ENCODE results near the gene DNMBP.
"Not testable (repeated sequence)": the region's sequence is repeated elsewhere in the genome, so short reads cannot be mapped to it uniquely, and the experiment has no call there.

The DNMBP gene

GRCh38 chr10:99983280-99983988 lies 26.3 kb downstream of the DNMBP start:
- DNase-seq: no peak

DNA sequence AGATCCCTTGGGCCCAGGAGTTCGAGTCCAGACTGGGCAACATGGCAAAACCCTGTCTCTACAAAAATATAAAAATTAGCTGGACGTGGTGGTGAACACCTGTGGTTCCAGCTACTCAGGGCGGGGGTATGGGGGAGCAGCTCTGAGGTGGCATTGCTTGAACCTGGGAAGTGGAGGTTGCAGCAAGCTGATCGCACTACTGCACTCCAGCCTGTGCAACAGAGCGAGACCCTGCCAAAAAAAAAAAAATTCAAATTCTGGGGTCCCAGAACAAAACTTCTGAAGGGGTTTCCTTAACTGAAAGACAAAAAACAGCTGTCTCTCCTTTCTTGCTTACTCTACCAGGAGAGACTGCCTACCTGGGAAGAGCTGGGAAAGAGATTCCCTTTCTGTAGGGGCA lies 27.0 kb downstream of the DNMBP start:
- DNase-seq: no peak

DNA sequence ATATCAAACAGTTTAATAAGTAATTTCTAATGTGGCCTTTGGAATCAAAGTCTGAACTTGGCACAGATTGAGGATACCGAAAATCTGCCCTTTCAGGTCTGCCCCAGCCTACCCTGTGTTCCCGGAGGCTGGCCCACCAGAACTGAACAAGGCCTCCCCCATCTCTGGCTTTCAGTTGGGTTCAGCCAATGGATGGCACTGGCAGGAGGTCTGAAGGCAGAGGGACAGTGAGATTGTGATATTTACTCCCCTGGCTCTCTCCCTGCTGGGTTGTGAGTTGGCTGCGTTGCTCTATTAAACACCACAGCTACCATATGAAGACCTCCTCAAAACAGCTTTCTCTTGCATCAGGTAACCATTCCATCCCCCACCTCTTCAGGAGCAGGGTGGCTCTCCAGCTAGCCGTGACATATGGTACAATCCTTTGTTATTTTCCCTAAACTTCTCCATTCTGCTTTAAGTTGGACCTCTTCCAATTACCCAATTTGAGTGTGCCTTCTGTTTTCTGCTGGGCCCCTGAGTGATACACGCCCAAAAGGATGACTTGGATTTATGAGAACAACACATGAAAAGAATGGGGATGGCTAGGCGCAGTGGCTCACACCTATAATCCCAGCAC lies 28.1 kb downstream of the DNMBP start:
- no peak for DNase-seq

GRCh38 chr10:99979066-99979685 lies 30.6 kb downstream of the DNMBP start:
- DNase-seq: no peak

DNA sequence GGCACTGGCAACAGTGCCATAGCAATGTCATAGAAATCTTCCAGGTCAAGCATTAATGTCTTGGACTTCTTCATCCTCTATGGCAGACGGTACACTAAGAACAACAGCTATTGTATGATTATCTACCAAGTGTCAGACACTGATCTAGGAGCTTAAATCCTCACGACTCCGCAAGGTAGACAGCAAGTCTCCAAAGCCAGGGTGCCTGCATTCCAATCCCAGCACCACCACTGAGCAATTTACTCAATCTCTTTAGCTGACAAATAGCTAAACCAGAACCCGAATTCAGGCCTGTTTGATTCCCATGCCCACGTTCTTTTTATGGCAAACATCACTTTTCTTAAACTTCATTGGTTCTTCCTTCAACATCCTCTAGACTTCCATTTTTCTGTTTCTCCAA lies 31.8 kb downstream of the DNMBP start:
- no peak for DNase-seq

- DNase-seq: no peak
These were observed 32.7 kb downstream of the DNMBP start for GRCh38 chr10:99976886-99977665.

DNA sequence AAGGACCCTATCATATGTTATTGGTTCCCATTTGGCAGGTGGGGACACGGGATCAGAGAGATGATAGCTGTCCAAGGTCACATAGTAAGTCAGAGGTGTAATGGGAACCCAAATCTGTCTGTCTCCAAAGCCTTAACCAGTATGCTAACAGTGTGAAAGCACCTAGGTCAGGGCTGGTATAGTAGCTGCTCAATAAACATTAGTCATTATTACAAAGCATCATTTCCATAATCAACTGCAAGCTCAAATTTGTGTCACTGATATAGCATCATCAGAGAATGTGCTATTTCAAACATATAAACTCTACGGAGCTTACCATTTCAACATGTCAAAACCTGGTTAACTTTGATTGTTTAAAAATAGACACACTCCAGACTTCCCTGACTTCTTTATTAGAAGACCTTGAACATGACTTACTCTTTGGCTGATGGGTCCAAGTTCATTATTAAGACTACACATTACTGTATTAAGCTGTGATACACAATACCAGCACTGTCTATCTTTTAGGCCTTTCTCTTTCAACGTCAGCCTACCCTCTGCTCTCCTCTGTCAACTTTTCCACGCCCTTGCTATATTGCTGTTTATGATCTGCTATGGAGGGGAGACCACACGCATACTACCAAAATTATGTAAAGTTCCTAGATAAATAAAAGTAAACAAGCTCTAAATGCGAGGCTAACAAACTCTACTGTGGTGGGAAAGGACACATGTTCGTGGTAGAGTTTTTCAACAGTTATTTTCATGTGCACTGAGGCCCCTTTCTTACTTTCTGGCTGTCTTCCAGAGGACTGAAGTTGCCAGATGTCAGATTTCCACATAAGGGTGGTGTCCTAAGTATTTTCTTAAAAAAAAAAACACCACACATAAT lies 33.6 kb downstream of the DNMBP start:
- no peak for DNase-seq

DNA sequence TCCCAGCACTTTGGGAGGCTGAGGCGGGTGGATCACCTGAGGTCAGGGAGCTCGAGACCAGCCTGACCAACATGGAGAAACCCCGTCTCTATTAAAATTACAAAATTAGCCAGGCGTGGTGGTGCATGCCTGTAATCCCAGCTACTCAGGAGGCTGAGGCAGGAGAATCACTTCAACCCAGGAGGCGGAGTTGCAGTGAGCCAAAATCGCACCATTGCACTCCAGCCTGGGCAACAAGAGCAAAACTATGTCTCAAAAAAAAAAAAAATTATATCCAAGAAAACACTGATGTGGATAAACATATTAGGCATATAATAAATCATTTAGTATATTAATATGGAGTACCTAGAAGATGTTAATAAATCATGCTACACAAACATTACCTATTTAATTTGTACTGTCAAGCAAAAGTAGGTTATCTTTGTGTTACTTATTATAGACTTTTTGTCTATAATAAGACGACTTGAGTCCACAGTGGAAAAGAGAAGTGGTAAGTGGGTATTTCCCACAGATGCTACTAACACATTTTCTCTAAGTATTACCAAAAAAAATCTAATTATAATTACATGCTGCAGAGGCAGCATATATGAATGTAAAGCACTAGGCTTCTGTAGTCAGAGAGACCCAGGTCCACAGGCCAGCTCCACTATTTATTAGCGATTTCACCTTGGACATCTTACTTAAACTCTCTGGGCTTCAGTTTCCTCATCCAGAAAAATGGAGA lies 34.5 kb downstream of the DNMBP start:
- no peak for DNase-seq

GRCh38 chr10:99973190-99973589 lies 36.6 kb downstream of the DNMBP start:
- no peak for DNase-seq

DNA sequence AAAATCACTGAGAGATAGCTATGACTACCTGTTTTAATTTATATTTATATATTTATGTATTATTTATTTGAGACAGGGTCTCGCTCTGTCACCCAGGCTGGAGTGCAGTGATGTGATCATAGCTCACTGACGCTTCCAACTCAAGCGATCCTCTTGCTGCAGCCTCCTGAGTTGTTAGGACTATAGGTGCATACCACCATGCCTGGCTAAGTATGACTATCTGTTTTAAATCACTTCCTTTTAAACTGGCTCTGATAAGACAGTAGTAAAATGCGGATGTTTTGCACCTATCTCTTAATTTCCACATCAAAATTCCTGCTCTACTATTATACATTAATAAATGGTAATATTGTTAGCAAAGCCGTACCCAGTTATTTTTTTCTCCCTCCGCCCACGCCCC lies 41.8 kb downstream of the DNMBP start:
- DNase-seq: no peak

DNA sequence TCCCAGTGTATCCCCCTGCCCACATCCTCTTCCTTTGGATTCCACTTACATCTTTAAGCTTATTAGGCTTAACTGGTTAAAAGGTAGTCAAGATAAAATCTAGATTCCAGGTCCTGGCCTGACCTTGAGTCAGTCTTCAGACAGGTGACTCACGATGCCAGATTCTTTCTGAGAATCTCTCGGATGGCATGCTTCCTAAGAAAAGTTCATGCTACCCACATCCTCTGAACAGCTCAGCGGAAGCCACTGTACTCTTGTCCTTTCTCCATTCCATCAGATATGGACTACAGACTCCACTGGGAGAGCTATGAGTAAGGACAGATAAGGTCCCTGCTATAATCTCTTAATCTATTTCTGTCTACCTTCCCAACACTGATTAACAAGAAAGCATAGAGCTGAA lies 43.4 kb downstream of the DNMBP start:
- no peak for DNase-seq

DNA sequence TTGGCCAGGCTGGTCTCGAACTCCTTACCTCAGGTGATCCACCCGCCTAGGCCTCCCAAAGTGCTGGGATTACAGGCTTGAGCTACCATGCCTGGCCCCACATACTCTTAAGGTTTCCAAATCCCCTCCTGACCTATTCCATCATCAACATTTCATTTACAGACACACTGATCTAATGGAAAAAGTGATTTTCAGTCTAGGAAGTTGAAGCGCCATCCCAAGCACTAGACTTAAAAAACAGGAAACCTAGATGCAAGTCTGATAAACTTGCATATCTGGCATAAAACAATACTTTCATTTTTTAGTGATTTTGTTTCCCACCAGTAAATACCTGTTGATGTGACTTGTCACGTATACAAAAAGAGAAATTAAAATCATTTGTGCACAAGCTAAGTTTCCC lies 44.0 kb downstream of the DNMBP start:
- DNase-seq: no peak

- DNase-seq: no peak
These were observed 45.0 kb downstream of the DNMBP start for GRCh38 chr10:99964791-99965190.

GRCh38 chr10:99963467-99964165 lies 46.1 kb downstream of the DNMBP start:
- not testable (repeated sequence) for DNase-seq

DNA sequence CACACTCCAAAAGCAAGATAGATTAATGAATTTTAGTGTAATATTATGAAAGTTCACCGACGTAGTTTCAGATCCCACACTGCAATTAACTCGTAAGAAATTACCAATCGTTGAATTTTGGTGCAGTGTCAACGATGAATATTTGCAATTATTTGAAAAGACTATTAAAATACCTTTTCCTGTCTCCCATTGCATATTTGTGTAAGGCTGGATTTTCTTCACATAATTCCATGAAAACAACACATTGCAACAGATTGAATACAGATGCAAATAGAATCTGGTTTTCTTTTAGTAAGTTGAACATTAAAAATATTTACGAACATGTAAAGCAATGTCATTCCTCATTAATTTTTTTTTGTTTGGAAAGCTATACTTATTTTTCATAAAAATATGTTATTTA lies 50.9 kb downstream of the DNMBP start:
- no peak for DNase-seq

DNA sequence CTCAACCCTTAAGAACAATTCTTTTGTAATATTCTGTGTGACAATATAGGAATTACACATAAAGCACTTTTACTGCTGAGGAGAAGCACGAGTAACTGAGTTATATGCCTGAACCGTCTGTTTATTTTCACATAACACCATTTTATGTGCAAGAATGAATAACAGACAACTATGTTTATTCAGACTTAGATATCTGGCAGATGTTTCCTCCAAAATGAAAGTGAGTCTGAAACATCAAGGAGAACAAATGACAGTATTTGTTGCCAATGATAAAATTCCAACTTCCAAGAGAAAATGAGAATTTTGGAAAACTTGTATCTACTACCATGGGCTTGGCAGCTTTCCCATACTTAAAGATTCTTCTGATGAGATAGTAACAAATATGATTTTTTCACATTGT lies 51.4 kb downstream of the DNMBP start:
- no peak for DNase-seq

DNA sequence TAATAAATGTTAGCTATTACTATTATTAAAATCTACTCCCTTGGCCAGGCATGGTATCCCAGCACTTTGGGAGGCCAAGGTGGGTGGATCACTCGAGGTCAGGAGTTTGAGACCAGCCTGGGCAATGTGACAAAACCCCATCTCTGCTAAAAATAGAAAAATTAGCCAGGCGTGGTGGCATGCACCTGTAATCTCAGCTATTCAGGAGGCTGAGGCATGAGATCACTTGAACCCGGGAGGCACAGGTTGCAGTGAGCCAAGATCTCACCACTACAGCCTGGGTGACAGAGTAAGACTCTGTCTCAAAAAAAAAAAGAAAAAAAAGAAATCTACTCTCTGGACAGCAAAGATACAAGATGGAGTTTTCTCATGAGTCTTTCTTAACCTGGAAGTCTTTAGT lies 56.2 kb downstream of the DNMBP start:
- DNase-seq: not testable (repeated sequence)

DNA sequence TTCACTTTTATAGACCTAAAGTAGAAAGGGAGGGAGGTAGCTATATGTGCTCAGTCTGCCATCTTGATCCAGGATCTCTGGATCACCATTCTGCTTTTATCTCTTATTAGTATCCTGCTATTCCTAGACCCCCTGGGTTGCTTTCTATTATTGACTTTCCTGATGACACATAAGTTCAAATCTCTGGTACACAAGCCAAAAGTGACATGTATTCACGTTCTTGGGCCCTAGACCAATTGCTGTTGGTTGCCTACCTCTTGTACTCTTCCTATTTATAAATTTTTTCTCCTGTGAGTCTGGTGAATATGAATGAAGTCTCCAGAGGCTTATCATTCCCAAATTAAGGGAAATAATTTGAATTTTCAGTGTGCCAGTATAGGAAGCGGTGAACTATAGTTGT lies 56.9 kb downstream of the DNMBP start:
- no peak for DNase-seq

DNA sequence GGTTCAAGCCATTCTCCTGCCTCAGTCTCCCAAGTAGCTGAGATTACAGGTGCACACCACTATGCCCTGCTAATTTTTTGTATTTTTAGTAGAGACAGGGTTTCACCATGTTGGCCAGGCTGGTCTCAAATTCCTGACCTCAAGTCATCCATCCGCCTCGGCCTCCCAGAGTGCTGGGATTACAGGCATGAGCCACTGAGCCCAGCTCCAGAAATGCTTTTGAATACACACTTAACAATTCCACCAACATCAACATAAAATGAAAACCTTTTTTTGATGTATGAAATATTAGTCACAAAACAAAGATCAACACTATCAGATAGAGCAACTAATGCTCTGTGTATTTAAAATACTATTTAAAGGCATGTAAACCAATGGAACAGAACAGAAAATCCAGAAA lies 63.7 kb downstream of the DNMBP start:
- DNase-seq: not testable (repeated sequence)

GRCh38 chr10:99945263-99945662 lies 64.5 kb downstream of the DNMBP start:
- no peak for DNase-seq

DNA sequence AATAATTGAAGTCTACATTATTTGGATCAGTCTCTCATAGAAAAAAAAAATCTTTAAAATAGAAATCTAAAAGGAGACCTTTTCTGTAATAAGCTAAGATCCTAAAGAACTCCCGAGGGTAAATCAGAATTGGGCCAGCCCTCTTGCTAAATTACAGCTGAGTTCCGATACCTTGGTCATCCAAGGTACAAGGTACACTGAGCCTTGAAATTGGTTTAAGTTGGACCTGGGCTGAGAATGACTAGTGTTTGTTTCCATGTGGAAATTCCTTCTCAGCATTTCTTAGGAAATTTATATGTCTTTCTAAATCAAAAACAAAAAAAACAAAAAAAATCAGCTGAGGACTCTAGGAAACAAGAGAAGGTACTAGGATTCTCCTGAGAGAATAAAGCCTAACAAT lies 64.9 kb downstream of the DNMBP start:
- DNase-seq: no peak
